OCI-LY1 (cell line): Measurements from ENCODE around the gene NID1.

Experiments
- EZH2 ChIP-seq: fragments of 200-600 bp; sonication (generic), shearing (Covaris generic); IDR thresholded peaks from 2 replicates; pipeline ENCODE4 v1.8.0; 2017; ENCODE audit warnings: borderline replicate concordance, mixed run types, mild to moderate bottlenecking, antibody characterized with exemption, low read length, moderate library complexity, mixed read lengths
- TF ChIP-seq, protein P1 (sequence below): fragments of 200-600 bp; sonication (generic), shearing (Covaris generic); IDR thresholded peaks from 2 replicates; pipeline ENCODE4 v1.5.1; 2017; ENCODE audit warnings: mild to moderate bottlenecking, antibody characterized with exemption, low read length, moderate library complexity, mixed read lengths

GRCh38 chr1:235972311-235972689 lies 92.6 kb downstream of the NID1 start:
- TF ChIP-seq, protein P1, sequence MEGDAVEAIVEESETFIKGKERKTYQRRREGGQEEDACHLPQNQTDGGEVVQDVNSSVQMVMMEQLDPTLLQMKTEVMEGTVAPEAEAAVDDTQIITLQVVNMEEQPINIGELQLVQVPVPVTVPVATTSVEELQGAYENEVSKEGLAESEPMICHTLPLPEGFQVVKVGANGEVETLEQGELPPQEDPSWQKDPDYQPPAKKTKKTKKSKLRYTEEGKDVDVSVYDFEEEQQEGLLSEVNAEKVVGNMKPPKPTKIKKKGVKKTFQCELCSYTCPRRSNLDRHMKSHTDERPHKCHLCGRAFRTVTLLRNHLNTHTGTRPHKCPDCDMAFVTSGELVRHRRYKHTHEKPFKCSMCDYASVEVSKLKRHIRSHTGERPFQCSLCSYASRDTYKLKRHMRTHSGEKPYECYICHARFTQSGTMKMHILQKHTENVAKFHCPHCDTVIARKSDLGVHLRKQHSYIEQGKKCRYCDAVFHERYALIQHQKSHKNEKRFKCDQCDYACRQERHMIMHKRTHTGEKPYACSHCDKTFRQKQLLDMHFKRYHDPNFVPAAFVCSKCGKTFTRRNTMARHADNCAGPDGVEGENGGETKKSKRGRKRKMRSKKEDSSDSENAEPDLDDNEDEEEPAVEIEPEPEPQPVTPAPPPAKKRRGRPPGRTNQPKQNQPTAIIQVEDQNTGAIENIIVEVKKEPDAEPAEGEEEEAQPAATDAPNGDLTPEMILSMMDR = no peak
- TF ChIP-seq EZH2 = no peak
